H1 (cell line): ENCODE data around the gene JOSD1. TPM values are rescaled to one million over a fixed set of nuclear protein-coding genes. Genes with fewer than 3 reads are reported as not detected.
A peak's percentile ranks its signal among the peaks of the same experiment; 100 is the strongest.

ENCODE experiments used
- ASH2L ChIP-seq: fragments of 200-600, 300-600 bp; sonication (generic); IDR thresholded peaks from one replicate; pipeline ENCODE4 v1.7.1; 2017; ENCODE audit warnings: low read length
- CTCF ChIP-seq, 3 experiments: IDR thresholded peaks; 1 replicate in 2 of 3; 2 replicates in 1 of 3; pipeline versions ENCODE4 v1.5.1 to v1.6.1; 2011; ENCODE audit warnings: low read length in 3 of 3, mild to moderate bottlenecking in 3 of 3, inconsistent platforms in 2 of 3, low read depth in 1 of 3, moderate library complexity in 1 of 3; ENCODE audit not compliant: insufficient read depth in 1 of 3; ENCODE audit errors: control extremely low read depth in 1 of 3
- E2F6 ChIP-seq: IDR thresholded peaks from 2 replicates; pipeline ENCODE4 v1.6.1; 2012; ENCODE audit warnings: inconsistent platforms
- JUN ChIP-seq: IDR thresholded peaks from 2 replicates; pipeline ENCODE4 v1.6.1; 2011; ENCODE audit warnings: low read depth, mild to moderate bottlenecking, improper control_type of control experiment, low read length
- KDM4A ChIP-seq: IDR thresholded peaks from one replicate; pipeline ENCODE4 v1.7.1; 2012; ENCODE audit warnings: low read depth, mild to moderate bottlenecking, moderate library complexity, low read length, inconsistent platforms; ENCODE audit not compliant: severe bottlenecking
- PHF8 ChIP-seq: fragments of 200-600 bp; sonication (generic); conservative IDR thresholded peaks from 2 replicates; pipeline ENCODE4 v1.7.1; 2012; ENCODE audit warnings: low read depth, mild to moderate bottlenecking, inconsistent platforms, low read length, moderate library complexity
- RNF2 ChIP-seq: fragments of 200-900, 300-1000 bp; sonication (generic); IDR thresholded peaks from 2 replicates; pipeline ENCODE4 v1.7.1; 2016; ENCODE audit warnings: borderline replicate concordance, low read depth, mild to moderate bottlenecking, antibody characterized with exemption, low read length; ENCODE audit not compliant: poor library complexity, severe bottlenecking; ENCODE audit errors: missing control alignments
- SIN3A ChIP-seq, 2 experiments: IDR thresholded peaks in 1 of 2; conservative IDR thresholded peaks in 1 of 2; 2 replicates each; pipeline ENCODE4 v1.6.1; 2011 to 2012; ENCODE audit warnings: low read length in 2 of 2, improper control_type of control experiment in 1 of 2, low read depth in 1 of 2, mild to moderate bottlenecking in 1 of 2
- SRF ChIP-seq: IDR thresholded peaks from 2 replicates; pipeline ENCODE4 v1.6.1; 2011; ENCODE audit warnings: mild to moderate bottlenecking, low read depth, low read length, moderate library complexity
- polyA plus RNA-seq, 7 experiments: library from polyadenylated mRNA; depleted of rRNA in 3 of 7; stranded (reverse) in 5 of 7; unstranded in 2 of 7; fragments of >200 nt in 5 of 7; fragments of 200-250 nt in 2 of 7; gene quantifications; 1 replicate in 5 of 7; 2 replicates in 1 of 7; 4 replicates in 1 of 7; pipeline versions ENCODE4 v1.2.1 to v1.2.3, GENCODE V29; 2011 to 2013; ENCODE audit warnings: missing spikeins in 2 of 7, mixed read lengths in 2 of 7
- total RNA-seq: library from RNA; stranded (reverse); fragmentation: NEBNext Ultra II Directional; extraction: Animal tissue kit (Norgen Biotek cat#: 25700); gene quantifications from 2 replicates; pipeline ENCODE4 v1.2.1, GENCODE V29; 2021

Gene JOSD1
- total and polyA plus RNA-seq, 2 of the 8 experiments (the other 6 are each of a cell fraction or from before 2014, with no cell fraction given) = 18.4 to 20.2 TPM

- TF ChIP-seq JUN (no peak), KDM4A (peak; percentile 57), SIN3A (conservative IDR thresholded peaks at IDR 0.05 in 1 of 2, IDR thresholded peaks at IDR 0.05 in 1 of 2; ENCODE audit: low read depth in 1 of 2, low read length in 2 of 2) (peak in 1 of 2 experiments; percentile 71; a peak in 1 of 4 replicates), SRF (no peak), RNF2 (no peak), PHF8 (peak; percentile 51; the same call in 1 of the 2 replicates), E2F6 (peak; percentile 64), ASH2L (peak; percentile 88), CTCF (IDR thresholded peaks at IDR 0.05; ENCODE audit: control extremely low read depth in 1 of 3, insufficient read depth in 1 of 3, low read depth in 1 of 3, low read length in 3 of 3) (no peak)
These were observed 5.6 kb upstream of the JOSD1 start (continued) for GRCh38 chr22:38706101-38706900.
